IPS DF 4.7 (cell line): ENCODE measurements around the gene MAP6D1.
"Not testable (repeated sequence)": the region's sequence is repeated elsewhere in the genome, so short reads cannot be mapped to it uniquely, and the experiment has no call there.

ENCODE experiments used
- DNase-seq: peaks from one replicate; pipeline ENCODE4 v3.0.0-alpha.2; 2013; ENCODE audit warnings: low spot score; ENCODE audit errors: extremely low read depth

The MAP6D1 gene

DNA sequence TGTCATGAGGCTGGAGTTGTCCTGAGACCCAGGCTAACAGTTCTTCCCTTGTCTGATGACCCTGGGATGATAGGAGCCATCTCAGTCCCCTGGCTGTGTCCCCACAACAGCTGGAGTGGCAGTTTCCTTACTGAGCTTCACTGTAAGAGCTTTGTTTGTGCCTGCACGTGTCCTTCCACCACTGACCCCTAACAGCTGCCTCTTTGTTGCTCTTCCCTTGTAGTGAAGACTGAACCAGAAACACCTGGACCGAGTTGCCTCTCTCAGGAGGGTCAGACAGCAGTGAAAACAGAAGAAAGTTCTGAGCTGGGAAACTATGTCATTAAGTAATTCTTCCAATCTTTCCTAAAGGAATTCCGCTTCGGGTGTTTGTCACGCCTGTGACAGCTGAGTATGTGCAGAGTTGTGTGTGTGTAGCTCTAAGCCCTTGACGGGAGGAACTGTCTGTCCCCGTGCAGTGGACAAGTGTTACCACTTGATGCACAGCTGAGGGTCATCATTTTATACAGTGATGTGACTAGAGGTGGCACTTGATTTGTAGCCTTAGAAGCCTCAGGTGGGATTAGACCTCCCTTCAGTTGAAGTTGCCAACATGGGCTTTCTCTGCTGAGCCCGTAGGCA lies 25.0 kb downstream of the MAP6D1 start:
- DNase-seq = no peak

- DNase-seq = no peak
Observed at GRCh38 chr3:183799461-183799860, 25.9 kb downstream of the MAP6D1 start.

GRCh38 chr3:183797996-183798395 lies 27.4 kb downstream of the MAP6D1 start:
- DNase-seq = no peak

GRCh38 chr3:183796372-183796771 lies 29.0 kb downstream of the MAP6D1 start:
- DNase-seq = no peak

- DNase-seq = no peak
Observed at GRCh38 chr3:183794452-183794851, 30.9 kb downstream of the MAP6D1 start.

DNA sequence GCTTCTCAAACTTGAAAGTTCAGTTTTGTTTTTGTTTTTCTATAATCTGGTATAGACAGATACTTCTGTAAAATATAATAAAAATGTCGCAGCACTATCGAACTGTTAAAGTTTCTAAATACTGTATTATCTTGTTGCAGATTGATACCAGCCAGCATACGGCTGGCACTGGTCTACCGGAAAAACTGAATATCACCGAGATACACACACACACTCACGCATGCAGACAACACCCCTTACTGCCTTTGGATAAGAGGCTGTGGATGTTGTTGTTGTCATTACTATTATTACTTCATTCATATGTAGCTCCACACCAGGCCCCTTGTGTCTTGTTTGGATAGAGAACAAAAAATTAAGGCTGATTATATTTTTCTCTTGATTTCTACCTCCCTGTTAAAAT lies 32.4 kb downstream of the MAP6D1 start:
- DNase-seq = no peak

DNA sequence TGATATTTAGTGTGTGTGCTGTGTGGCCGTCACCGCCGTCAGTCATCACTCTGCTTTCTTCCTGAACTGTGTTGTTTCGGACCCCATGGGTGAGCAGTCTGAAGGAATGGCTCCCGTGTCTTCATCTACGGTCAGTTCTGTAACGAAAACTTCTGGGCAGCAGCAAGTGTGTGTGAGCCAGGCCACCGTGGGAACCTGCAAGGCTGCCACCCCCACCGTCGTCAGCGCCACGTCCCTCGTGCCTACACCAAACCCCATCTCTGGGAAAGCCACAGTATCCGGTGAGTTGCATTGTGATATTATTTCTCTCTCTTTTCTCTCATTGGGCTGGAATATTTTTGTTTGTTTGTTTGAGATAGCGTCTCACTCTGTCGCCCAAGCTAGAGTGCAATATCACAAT lies 34.7 kb downstream of the MAP6D1 start:
- no peak for DNase-seq

DNA sequence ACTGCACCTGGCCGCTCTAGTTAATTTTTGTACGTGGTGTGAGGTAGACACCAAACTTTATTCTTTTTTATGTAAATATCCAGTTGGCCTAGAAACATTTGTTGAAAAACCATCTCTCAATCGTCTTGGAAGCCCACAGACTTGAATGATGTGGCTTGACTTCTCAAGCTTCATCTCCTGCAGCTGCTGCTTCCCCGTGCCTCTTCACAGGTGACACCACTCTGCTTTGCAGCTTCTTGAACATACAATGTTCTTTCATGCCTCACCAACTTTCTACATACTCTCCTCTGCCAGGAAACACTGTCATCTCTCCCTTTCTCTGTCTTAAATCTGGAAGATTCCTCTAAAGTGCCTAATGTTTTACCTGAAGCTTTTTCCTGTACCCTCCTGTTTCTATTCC lies 35.6 kb downstream of the MAP6D1 start:
- no peak for DNase-seq

GRCh38 chr3:183784503-183784902 lies 40.9 kb downstream of the MAP6D1 start:
- DNase-seq = not testable (repeated sequence)

DNA sequence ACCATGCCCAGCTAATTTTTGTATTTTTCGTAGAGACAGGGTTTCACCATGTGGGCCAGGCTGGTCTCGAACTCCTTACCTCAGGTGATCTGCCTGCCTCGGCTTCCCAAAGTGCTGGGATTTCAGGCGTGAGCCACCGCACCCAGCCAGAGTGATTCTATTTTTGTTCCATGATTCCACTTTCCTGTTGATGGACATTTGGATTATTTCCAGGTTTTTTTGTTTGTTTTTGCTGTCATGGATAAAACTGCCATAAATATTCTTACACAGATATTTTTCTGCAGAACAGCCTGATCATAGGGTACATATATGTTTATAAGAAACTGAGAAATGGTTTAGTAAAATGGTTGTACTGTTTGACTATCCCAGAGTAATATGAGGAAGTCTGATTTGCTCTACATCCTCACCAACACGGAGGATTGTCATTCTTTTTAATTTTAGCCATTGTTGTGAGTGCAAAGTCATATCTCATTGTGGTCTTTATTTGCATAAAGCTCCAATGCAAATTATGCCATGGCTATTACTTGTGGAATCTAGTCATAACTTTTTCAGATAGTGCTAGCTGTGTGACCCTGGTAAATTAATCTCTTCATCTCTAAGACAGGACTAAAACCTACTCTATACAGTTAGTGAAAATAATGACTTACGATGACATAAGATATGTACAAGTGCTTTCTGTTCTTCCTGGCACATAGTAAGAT lies 42.7 kb downstream of the MAP6D1 start:
- DNase-seq = no peak

- no peak for DNase-seq
Observed at GRCh38 chr3:183781246-183781645, 44.1 kb downstream of the MAP6D1 start.

GRCh38 chr3:183779896-183780465 lies 45.4 kb downstream of the MAP6D1 start:
- no peak for DNase-seq

DNA sequence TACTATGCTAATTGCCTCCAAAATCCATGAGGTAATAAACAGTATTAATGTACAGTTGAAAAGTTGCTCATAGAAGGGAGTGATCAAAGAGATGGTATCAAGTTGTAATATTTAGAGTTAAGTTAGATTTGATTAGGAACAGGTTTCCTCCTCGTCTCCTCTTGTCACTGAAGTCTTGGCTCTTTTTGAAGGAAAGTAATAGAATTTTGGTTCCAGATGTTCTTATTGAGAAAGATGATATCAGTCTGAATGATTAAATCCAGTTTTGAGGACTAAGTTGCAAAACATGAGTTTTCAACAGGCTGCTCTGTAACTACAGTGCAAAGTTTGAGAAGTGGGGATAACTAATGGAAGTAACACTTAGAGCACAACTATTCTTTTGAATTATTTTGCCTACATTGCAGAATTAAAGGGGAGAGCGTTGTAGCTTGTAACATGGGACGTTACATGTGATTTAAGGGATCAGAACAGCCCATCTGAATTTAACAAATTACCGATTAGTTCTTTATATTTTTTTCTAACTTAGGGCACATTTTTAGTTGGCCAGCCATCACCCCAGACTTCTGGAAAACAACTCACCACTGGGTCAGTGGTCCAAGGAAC lies 48.3 kb downstream of the MAP6D1 start:
- DNase-seq = no peak

- DNase-seq = not testable (repeated sequence)
Observed at GRCh38 chr3:183776451-183776850, 48.9 kb downstream of the MAP6D1 start.

DNA sequence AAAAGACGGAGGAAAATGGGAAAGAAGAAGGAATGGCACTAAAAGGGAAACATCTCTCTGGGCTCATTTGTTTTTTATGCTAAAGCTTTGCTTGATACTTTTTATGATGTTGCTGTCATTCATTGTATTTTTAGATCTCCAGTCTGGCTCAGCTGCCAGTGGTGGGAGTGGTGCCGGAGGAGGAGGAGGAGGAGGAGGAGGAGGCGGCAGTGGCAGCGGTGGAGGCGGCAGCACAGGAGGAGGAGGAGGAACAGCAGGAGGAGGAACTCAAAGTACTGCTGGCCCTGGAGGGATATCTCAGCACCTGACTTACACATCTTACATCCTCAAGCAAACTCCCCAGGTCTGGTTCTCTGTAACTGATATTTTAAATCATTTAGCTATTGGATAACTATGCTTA lies 49.6 kb downstream of the MAP6D1 start:
- no peak for DNase-seq

DNA sequence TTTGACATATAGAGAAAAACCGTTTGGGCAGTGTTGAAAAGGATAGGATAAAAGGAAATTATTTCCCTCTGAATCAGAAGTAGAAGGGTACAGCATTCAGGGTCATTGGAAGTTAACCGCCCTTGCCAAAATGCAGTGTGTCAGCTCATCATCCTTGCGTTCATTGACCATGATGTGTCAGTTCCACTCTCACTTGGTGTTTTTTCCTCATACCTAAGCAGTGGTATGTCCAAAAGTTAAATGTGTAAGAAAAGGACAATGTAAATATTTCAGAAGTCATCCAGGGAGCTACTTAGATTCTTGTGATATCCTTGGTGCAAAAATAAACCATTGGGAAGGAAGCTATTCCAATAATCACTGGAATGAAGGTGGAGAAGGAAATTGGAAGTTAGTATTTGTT lies 50.7 kb downstream of the MAP6D1 start:
- no peak for DNase-seq

- DNase-seq = no peak
Observed at GRCh38 chr3:183769453-183769852, 55.9 kb downstream of the MAP6D1 start.

GRCh38 chr3:183768114-183768513 lies 57.3 kb downstream of the MAP6D1 start:
- no peak for DNase-seq

DNA sequence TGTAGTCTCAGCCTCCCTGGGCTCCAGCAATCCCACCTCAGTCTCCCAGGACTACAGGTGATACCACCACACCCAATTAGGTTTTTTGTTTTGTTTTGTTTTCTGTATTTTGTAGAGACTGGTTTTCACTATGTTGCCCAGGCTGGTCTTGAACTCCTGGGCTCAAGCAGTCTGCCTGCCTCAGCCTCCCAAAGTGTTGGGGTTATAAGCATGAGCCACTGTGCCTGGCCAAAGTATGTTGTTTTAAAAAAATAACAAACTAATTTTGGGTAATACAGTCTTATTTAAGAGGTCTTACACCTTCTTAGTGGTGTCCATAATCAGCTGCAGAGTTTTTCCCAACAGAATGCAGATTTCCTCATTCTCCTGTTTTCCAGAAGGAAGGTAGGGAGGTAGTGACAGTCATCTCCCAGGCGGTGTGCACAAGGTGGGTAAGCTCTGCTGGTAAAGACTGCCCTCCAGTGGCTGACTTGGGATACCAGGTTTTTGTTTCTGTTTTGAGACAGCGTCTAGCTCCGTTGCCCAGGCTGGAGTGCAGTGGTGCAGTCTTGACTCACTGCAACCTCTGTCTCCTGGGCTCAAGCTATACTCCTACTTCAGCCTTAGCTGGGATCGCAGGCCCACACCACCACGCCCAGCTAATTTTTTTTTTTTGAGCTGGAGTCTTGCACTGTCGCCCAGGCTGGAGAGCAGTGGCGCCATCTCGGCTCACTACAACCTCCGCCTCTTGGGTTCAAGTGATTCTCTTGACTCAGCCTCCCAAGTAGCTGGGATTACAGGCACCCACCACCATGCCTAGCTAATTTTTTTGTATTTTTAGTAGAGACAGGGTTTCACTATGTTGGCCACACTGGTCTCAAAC lies 58.4 kb downstream of the MAP6D1 start:
- peak; percentile 49 for DNase-seq

GRCh38 chr3:183766107-183766506 lies 59.3 kb downstream of the MAP6D1 start:
- DNase-seq = no peak
